H9 (cell line): Measurements from ENCODE around the gene RABL3. TPM values are rescaled to one million over a fixed set of nuclear protein-coding genes. Genes with fewer than 3 reads are reported as not detected.

ENCODE experiments used
- DNase-seq: peaks from one replicate; pipeline ENCODE4 v3.0.0-alpha.2; 2017
- H2AFZ ChIP-seq: one replicate; pipeline ENCODE4 v1.6.1; 2013; ENCODE audit warnings: mild to moderate bottlenecking, low read length, control low read depth, moderate library complexity
- H2AK5ac ChIP-seq: 2 replicates; pipeline ENCODE4 v1.6.1; 2013; ENCODE audit warnings: low read length, control low read depth, mixed read lengths; ENCODE audit not compliant: insufficient read length
- H2BK120ac ChIP-seq: one replicate; pipeline ENCODE4 v1.6.1; 2013; ENCODE audit warnings: low read depth, mild to moderate bottlenecking, low read length, control low read depth, inconsistent platforms; ENCODE audit not compliant: poor library complexity, severe bottlenecking
- H2BK12ac ChIP-seq: 2 replicates; pipeline ENCODE4 v1.6.1; 2013; ENCODE audit warnings: low read length, control low read depth, mixed read lengths, low read depth; ENCODE audit not compliant: insufficient read length
- H2BK15ac ChIP-seq: 2 replicates; pipeline ENCODE4 v1.6.1; 2013; ENCODE audit warnings: low read depth, low read length, control low read depth
- H2BK20ac ChIP-seq: one replicate; pipeline ENCODE4 v1.6.1; 2013; ENCODE audit warnings: low read depth, mild to moderate bottlenecking, low read length, control low read depth, inconsistent platforms; ENCODE audit not compliant: poor library complexity, severe bottlenecking
- H2BK5ac ChIP-seq: 2 replicates; pipeline ENCODE4 v1.6.1; 2013; ENCODE audit warnings: low read length, control low read depth, mixed read lengths; ENCODE audit not compliant: insufficient read length
- H3K14ac ChIP-seq: 2 replicates; pipeline ENCODE4 v1.6.1; 2013; ENCODE audit warnings: low read length, control low read depth; ENCODE audit not compliant: insufficient read depth
- H3K18ac ChIP-seq: 2 replicates; pipeline ENCODE4 v1.6.1; 2013; ENCODE audit warnings: low read depth, mild to moderate bottlenecking, mixed read lengths, low read length, control low read depth; ENCODE audit not compliant: insufficient read length
- H3K23ac ChIP-seq: 2 replicates; pipeline ENCODE4 v1.6.1; 2013; ENCODE audit warnings: low read length, control low read depth, mixed read lengths, low read depth; ENCODE audit not compliant: insufficient read length
- H3K23me2 ChIP-seq: 2 replicates; pipeline ENCODE4 v1.6.1; 2013; ENCODE audit warnings: low read depth, mild to moderate bottlenecking, mixed read lengths, low read length, control low read depth; ENCODE audit not compliant: insufficient read length, poor library complexity, severe bottlenecking
- H3K27ac ChIP-seq: 2 replicates; pipeline ENCODE4 v1.5.1; 2013; ENCODE audit warnings: low read length, control low read depth, mixed read lengths, low read depth; ENCODE audit not compliant: insufficient read length
- H3K27me3 ChIP-seq: 2 replicates; pipeline ENCODE4 v1.6.1; 2013; ENCODE audit warnings: low read length, control low read depth, inconsistent platforms; ENCODE audit not compliant: insufficient read depth
- H3K4ac ChIP-seq: 2 replicates; pipeline ENCODE4 v1.6.1; 2013; ENCODE audit warnings: low read depth, mild to moderate bottlenecking, control low read depth, inconsistent platforms, low read length, moderate library complexity
- H3K4me1 ChIP-seq: 2 replicates; pipeline ENCODE4 v1.6.1; 2013; ENCODE audit warnings: low read length, control low read depth, inconsistent platforms; ENCODE audit not compliant: insufficient read depth
- H3K4me2 ChIP-seq: 2 replicates; pipeline ENCODE4 v1.6.1; 2013; ENCODE audit warnings: low read length, control low read depth, mixed read lengths; ENCODE audit not compliant: insufficient read length, insufficient read depth
- H3K56ac ChIP-seq: 2 replicates; pipeline ENCODE4 v1.6.1; 2013; ENCODE audit warnings: low read depth, mild to moderate bottlenecking, mixed read lengths, low read length, control low read depth; ENCODE audit not compliant: insufficient read length
- H3K79me1 ChIP-seq: 2 replicates; pipeline ENCODE4 v1.6.1; 2013; ENCODE audit warnings: low read depth, mild to moderate bottlenecking, moderate library complexity, low read length, control low read depth, inconsistent platforms; ENCODE audit not compliant: insufficient read depth, poor library complexity, severe bottlenecking
- H3K79me2 ChIP-seq: 2 replicates; pipeline ENCODE4 v1.6.1; 2013; ENCODE audit warnings: low read length, control low read depth, inconsistent platforms; ENCODE audit not compliant: insufficient read depth
- H3K9ac ChIP-seq: 2 replicates; pipeline ENCODE4 v1.6.1; 2013; ENCODE audit warnings: low read length, control low read depth, mixed read lengths; ENCODE audit not compliant: insufficient read length; ENCODE audit errors: extremely low read depth
- H3K9me3 ChIP-seq: one replicate; pipeline ENCODE4 v1.6.1; 2013; ENCODE audit warnings: low read depth, low read length, inconsistent platforms; ENCODE audit not compliant: control insufficient read depth
- H3T11ph ChIP-seq: one replicate; pipeline ENCODE4 v1.6.1; 2013; ENCODE audit warnings: mild to moderate bottlenecking, low read length, control low read depth, inconsistent platforms
- H4K20me1 ChIP-seq: one replicate; pipeline ENCODE4 v1.6.1; 2013; ENCODE audit not compliant: control insufficient read depth, insufficient read length, insufficient read depth
- H4K5ac ChIP-seq: 2 replicates; pipeline ENCODE4 v1.6.1; 2013; ENCODE audit warnings: low read depth, mild to moderate bottlenecking, mixed read lengths, low read length, control low read depth; ENCODE audit not compliant: insufficient read length
- H4K8ac ChIP-seq: replicated peaks from 2 replicates; pipeline ENCODE4 v1.6.1; 2013; ENCODE audit warnings: low read length, control low read depth, mixed read lengths, low read depth; ENCODE audit not compliant: insufficient read length
- H4K91ac ChIP-seq: 2 replicates; pipeline ENCODE4 v1.6.1; 2013; ENCODE audit warnings: low read depth, mild to moderate bottlenecking, moderate library complexity, mixed read lengths, low read length, control low read depth; ENCODE audit not compliant: insufficient read length
- H3K27ac Mint-ChIP-seq, 3 experiments: 2 replicates in 2 of 3; 3 replicates in 1 of 3; pipeline ENCODE4 v1.8.0; 2020 to 2021; ENCODE audit warnings: mixed read lengths in 3 of 3, mild to moderate bottlenecking in 1 of 3, moderate library complexity in 1 of 3
- H3K27me3 Mint-ChIP-seq: 2 replicates; pipeline ENCODE4 v1.8.0; 2021; ENCODE audit warnings: low read depth, mild to moderate bottlenecking, moderate library complexity, mixed read lengths
- H3K36me3 Mint-ChIP-seq, 3 experiments: 2 replicates in 2 of 3; 3 replicates in 1 of 3; pipeline ENCODE4 v1.8.0; 2020 to 2021; ENCODE audit warnings: low read depth in 3 of 3, mixed read lengths in 3 of 3; ENCODE audit not compliant: insufficient read depth in 1 of 3
- H3K4me1 Mint-ChIP-seq, 2 experiments: 2 replicates each; pipeline ENCODE4 v1.8.0; 2020; ENCODE audit warnings: mixed read lengths in 2 of 2
- H3K4me3 Mint-ChIP-seq, 2 experiments: 2 replicates in 1 of 2; 3 replicates in 1 of 2; pipeline ENCODE4 v1.8.0; 2020 to 2021; ENCODE audit warnings: mild to moderate bottlenecking in 2 of 2, mixed read lengths in 2 of 2, moderate library complexity in 1 of 2
- H3K9me3 Mint-ChIP-seq, 2 experiments: 2 replicates in 1 of 2; 3 replicates in 1 of 2; pipeline ENCODE4 v1.8.0; 2020; ENCODE audit warnings: mild to moderate bottlenecking in 2 of 2, mixed read lengths in 2 of 2, moderate library complexity in 1 of 2
- WGBS: extraction: QIAGEN DNeasy Blood & Tissue Kit; methylation state at CpG from one replicate; pipeline ENCODE4 v1.1.7; 2013; ENCODE audit warnings: missing lambda C conversion rate, low lambda C conversion rate, mixed read lengths; ENCODE audit not compliant: insufficient read length; ENCODE audit errors: extremely low coverage; 5-methylcytosine and 5-hydroxymethylcytosine counted together
- total RNA-seq: library from RNA; stranded (reverse); gene quantifications from 2 replicates; pipeline ENCODE4 v1.2.1, GENCODE V29; 2021
- TF ChIP-seq, protein P1 (sequence below): fragments of 200-600 bp; sonication (generic); conservative IDR thresholded peaks from 3 replicates; pipeline ENCODE4 v1.8.0; 2021; ENCODE audit warnings: antibody characterized with exemption, mild to moderate bottlenecking

The RABL3 gene
- total RNA-seq, 1 experiment from 2014 or later, result 26.7 TPM

DNA sequence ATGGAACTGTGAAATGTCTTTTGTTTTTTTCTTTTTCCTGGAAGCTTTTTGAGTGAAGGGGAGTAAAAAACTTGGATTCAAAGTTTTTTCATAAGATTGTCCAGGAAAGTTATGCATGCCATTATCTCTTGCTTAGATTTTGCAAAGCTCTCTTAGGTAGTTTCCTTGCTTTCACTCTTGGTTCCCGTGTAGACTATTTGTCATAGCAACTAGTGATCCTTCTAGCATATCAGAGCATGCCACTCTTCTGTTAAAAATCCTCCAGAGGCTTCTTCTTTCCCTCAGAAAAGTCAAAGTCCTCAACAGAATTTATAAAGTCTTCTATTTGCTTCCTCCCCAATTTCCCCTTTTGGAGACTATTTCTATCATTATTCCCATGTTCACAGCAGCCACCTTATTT lies 21.3 kb upstream of the RABL3 start:
- H4K8ac ChIP-seq, result no peak overlapping the region
- H3K27ac Mint-ChIP-seq, result peak overlapping the region; percentile 46 to 85 (median 72); a peak in 4 of 7 replicates
- H3K27me3 ChIP-seq, result no peaks in the 10 kb centered on the region
- no peaks in the 10 kb centered on the region for H3K27me3 Mint-ChIP-seq
- peaks cover 9 to 11% (median 9%) of the 10 kb centered on the region in 3 experiments for H3K36me3 Mint-ChIP-seq
- H3K9me3 Mint-ChIP-seq, result peaks cover 3 to 7% of the 10 kb centered on the region in 2 experiments; a peak in 2 of 5 replicates
- H2BK20ac ChIP-seq, result no peak overlapping the region
- H2BK12ac ChIP-seq, result no peak overlapping the region
- DNase-seq, result no peak
- H3K79me1 ChIP-seq, result no peaks in the 10 kb centered on the region
- H3K79me2 ChIP-seq, result peaks cover 10% of the 10 kb centered on the region; the same call in 1 of the 2 replicates
- H2BK5ac ChIP-seq, result no peak overlapping the region
- no peak overlapping the region for H3K23ac ChIP-seq
- H3K4ac ChIP-seq, result no peak overlapping the region
- H4K20me1 ChIP-seq, result no peaks in the 10 kb centered on the region
- no peaks in the 10 kb centered on the region for H3K9me3 ChIP-seq
- no CpG with 5 or more reads among the region's 1 CpG for WGBS
- no peak overlapping the region for H3T11ph ChIP-seq
- H3K4me1 Mint-ChIP-seq, result peaks cover 47 to 56% of the 10 kb centered on the region in 2 experiments
- H2AK5ac ChIP-seq, result no peak overlapping the region
- H4K5ac ChIP-seq, result no peak overlapping the region
- no peak overlapping the region for H3K18ac ChIP-seq
- H3K9ac ChIP-seq, result no peak overlapping the region
- TF ChIP-seq, protein P1, sequence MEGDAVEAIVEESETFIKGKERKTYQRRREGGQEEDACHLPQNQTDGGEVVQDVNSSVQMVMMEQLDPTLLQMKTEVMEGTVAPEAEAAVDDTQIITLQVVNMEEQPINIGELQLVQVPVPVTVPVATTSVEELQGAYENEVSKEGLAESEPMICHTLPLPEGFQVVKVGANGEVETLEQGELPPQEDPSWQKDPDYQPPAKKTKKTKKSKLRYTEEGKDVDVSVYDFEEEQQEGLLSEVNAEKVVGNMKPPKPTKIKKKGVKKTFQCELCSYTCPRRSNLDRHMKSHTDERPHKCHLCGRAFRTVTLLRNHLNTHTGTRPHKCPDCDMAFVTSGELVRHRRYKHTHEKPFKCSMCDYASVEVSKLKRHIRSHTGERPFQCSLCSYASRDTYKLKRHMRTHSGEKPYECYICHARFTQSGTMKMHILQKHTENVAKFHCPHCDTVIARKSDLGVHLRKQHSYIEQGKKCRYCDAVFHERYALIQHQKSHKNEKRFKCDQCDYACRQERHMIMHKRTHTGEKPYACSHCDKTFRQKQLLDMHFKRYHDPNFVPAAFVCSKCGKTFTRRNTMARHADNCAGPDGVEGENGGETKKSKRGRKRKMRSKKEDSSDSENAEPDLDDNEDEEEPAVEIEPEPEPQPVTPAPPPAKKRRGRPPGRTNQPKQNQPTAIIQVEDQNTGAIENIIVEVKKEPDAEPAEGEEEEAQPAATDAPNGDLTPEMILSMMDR, result no peak
- no peak overlapping the region for H2BK15ac ChIP-seq
- H3K4me1 ChIP-seq, result peaks cover 5% of the 10 kb centered on the region
- no peak overlapping the region for H2BK120ac ChIP-seq
- H4K91ac ChIP-seq, result no peak overlapping the region
- no peak overlapping the region for H3K4me2 ChIP-seq
- no peaks in the 10 kb centered on the region for H3K23me2 ChIP-seq
- no peak overlapping the region for H2AFZ ChIP-seq
- no peak overlapping the region for H3K4me3 Mint-ChIP-seq
- H3K56ac ChIP-seq, result no peak overlapping the region
- no peak overlapping the region for H3K14ac ChIP-seq
- no peak overlapping the region for H3K27ac ChIP-seq
